ENCODE measurements around the gene HMG20A. TPM values are rescaled to one million over a fixed set of nuclear protein-coding genes. Genes with fewer than 3 reads are reported as not detected.

HMG20A gene
- total and polyA plus RNA-seq, 9 of the 15 experiments (the other 6 are each of a cell fraction or from before 2014, with no cell fraction given), result 25.0 to 68.1 (median 38.9) TPM

DNA sequence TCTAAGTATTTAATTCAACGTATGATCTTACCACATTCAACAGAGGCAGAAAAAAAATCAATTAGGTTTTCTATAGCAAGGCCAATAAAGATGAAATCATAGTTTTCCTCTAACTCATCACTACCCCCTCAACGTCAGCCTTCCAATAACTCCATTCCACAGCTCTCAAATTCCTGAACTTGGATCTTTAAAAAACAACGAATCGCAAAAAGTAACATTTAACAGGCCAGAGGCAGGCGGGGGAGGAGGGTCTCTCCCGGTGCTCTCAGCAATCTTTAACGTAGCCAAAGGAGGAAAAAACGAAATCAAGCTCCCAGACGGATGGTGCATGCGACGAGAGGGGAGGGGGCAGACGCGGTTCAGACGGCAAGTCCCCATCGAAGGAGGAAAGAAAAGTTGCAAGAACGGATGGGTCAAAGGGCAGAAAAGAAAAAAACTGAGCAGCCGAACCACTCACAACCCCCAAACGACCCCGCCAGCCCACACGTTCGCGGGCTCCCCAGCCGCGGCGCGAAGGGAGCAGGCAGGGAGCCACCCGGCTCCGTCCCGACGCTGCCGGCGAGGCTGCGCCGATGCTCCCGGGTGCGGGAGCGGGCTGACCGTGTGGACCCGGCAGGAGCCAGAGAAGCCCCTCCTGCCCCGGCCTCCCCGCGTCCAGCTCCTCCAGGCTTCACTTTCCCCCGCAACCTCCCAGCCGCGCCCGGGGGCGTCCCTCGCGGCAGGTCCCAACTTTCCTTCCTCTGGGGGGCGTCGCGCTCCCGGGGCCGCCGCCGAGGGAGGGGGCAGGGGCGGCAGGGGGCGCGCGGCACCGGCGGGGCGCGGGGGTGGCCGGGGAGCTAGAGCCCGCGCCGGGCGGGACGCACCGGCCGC, 1.5 kb upstream of the HMG20A start:
- FAIRE-seq, result no peak
- H3K36me3 ChIP-seq (ENCODE audit: control insufficient read depth, insufficient read depth, low read length), result no peaks in the 10 kb centered on the region; the same call in 2 of the 3 replicates
- TF ChIP-seq ZNF324 (CRISPR knock-in tag; IDR thresholded peaks at IDR 0.05) (no peak), DIDO1 (tag; IDR thresholded peaks at IDR 0.05; ENCODE audit: low read depth) (no peak), NCOA6 (IDR thresholded peaks at IDR 0.05) (peak; percentile 79), HDAC1 (IDR thresholded peaks at IDR 0.05) (no peak), ZNF354B (CRISPR knock-in tag; IDR thresholded peaks at IDR 0.05) (no peak), KLF13 (tag; IDR thresholded peaks at IDR 0.05; ENCODE audit: borderline replicate concordance, low read depth) (no peak), SMARCB1 (IDR thresholded peaks at IDR 0.05; ENCODE audit: insufficient read length, low read depth) (no peak), SREBF2 (CRISPR knock-in tag; IDR thresholded peaks at IDR 0.05) (no peak)
- TF ChIP-seq, protein P1, sequence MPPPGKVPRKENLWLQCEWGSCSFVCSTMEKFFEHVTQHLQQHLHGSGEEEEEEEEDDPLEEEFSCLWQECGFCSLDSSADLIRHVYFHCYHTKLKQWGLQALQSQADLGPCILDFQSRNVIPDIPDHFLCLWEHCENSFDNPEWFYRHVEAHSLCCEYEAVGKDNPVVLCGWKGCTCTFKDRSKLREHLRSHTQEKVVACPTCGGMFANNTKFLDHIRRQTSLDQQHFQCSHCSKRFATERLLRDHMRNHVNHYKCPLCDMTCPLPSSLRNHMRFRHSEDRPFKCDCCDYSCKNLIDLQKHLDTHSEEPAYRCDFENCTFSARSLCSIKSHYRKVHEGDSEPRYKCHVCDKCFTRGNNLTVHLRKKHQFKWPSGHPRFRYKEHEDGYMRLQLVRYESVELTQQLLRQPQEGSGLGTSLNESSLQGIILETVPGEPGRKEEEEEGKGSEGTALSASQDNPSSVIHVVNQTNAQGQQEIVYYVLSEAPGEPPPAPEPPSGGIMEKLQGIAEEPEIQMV (tag; conservative IDR thresholded peaks at IDR 0.05; ENCODE audit: low read depth), result no peak
- TF ChIP-seq, protein P2, sequence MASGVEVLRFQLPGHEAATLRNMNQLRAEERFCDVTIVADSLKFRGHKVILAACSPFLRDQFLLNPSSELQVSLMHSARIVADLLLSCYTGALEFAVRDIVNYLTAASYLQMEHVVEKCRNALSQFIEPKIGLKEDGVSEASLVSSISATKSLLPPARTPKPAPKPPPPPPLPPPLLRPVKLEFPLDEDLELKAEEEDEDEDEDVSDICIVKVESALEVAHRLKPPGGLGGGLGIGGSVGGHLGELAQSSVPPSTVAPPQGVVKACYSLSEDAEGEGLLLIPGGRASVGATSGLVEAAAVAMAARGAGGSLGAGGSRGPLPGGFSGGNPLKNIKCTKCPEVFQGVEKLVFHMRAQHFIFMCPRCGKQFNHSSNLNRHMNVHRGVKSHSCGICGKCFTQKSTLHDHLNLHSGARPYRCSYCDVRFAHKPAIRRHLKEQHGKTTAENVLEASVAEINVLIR (CRISPR knock-in tag; IDR thresholded peaks at IDR 0.05), result no peak
- TF ChIP-seq, protein P3, sequence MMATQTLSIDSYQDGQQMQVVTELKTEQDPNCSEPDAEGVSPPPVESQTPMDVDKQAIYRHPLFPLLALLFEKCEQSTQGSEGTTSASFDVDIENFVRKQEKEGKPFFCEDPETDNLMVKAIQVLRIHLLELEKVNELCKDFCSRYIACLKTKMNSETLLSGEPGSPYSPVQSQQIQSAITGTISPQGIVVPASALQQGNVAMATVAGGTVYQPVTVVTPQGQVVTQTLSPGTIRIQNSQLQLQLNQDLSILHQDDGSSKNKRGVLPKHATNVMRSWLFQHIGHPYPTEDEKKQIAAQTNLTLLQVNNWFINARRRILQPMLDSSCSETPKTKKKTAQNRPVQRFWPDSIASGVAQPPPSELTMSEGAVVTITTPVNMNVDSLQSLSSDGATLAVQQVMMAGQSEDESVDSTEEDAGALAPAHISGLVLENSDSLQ (IDR thresholded peaks at IDR 0.05), result no peak
- TF ChIP-seq, protein P4, sequence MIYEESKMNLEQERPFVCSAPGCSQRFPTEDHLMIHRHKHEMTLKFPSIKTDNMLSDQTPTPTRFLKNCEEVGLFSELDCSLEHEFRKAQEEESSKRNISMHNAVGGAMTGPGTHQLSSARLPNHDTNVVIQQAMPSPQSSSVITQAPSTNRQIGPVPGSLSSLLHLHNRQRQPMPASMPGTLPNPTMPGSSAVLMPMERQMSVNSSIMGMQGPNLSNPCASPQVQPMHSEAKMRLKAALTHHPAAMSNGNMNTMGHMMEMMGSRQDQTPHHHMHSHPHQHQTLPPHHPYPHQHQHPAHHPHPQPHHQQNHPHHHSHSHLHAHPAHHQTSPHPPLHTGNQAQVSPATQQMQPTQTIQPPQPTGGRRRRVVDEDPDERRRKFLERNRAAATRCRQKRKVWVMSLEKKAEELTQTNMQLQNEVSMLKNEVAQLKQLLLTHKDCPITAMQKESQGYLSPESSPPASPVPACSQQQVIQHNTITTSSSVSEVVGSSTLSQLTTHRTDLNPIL (CRISPR knock-in tag; IDR thresholded peaks at IDR 0.05), result no peak

More for the DNA sequence above, 1.5 kb upstream of the HMG20A start:
- 0% methylated on average over 31 of the region's 72 CpGs for WGBS (ENCODE audit: insufficient coverage, low coverage, missing lambda C conversion rate)
- Histone ChIP-seq H3K4me1 (replicated peaks in 1 of 2; ENCODE audit: control insufficient read depth in 2 of 2, insufficient read depth in 2 of 2, low read length in 2 of 2) (peaks cover 21 to 43% of the 10 kb centered on the region in 2 experiments; a peak in 4 of 5 replicates), H2AFZ (ENCODE audit: low read depth, low read length) (peak overlapping the region; percentile 89), H3K4me3 (peak overlapping the region; percentile 94), H3K79me2 (ENCODE audit: control insufficient read depth, insufficient read depth, low read length) (peaks cover 89% of the 10 kb centered on the region), H3K9ac (ENCODE audit: insufficient read depth in 1 of 2, low read depth in 2 of 2, low read length in 2 of 2) (peak overlapping the region; percentile 75 to 96), H3K4me2 (ENCODE audit: insufficient read depth, low read length) (peak overlapping the region; percentile 96), H3K9me1 (ENCODE audit: control insufficient read depth, insufficient read depth, low read length) (no peaks in the 10 kb centered on the region), H4K20me1 (replicated peaks; ENCODE audit: control insufficient read depth, insufficient read depth, low read length) (no peaks in the 10 kb centered on the region), H3K9me3 (replicated peaks; ENCODE audit: control insufficient read depth, insufficient read depth, low read depth, low read length) (no peaks in the 10 kb centered on the region), H3K27me3 (ENCODE audit: control insufficient read depth in 2 of 2, insufficient read depth in 2 of 2, low read length in 2 of 2) (no peaks in the 10 kb centered on the region), H3K27ac (ENCODE audit: extremely low read depth, low read depth, low read length) (peak overlapping the region; percentile 83)
- in situ Hi-C loops (cut with MboI) (no loop called here), intact Hi-C loops (cut with micrococcal nuclease) (no loop called here)
- POLR2A ChIA-PET, result interaction anchor here (0.6 to 1.1 kb wide), 6 partner anchors 11 to 68 kb away, joined by 3 to 4 read pairs (median 3); no protein-coding TSS in a partner anchor
- CTCF ChIA-PET (ENCODE audit: low intra/inter-chr PET ratio), result no interaction called here
- peak; percentile 63 to 79 (median 72) for DNase-seq (ENCODE audit: extremely low read depth in 1 of 4, low spot score in 3 of 4)
- ATAC-seq, result peak; percentile 25
- BruUV-seq (replicated peaks), result no TSS peak
